Activated T-helper 1 cell treated with anti-CD3 and anti-CD28 coated beads, Interleukin-12 subunit alpha, Interleukin-12 subunit beta, Interleukin-2, Interleukin-4 antibody, amounts not matched to agents 30 ng/mL and 10 ng/mL and 1 ng/mL, durations not matched to agents 14 hours and 24 hours and 36 hours (primary cell): ENCODE measurements around the gene CBX4. TPM values are rescaled to one million over a fixed set of nuclear protein-coding genes. Genes with fewer than 3 reads are reported as not detected.
A peak's percentile ranks its signal among the peaks of the same experiment; 100 is the strongest.

ENCODE experiments used
- DNase-seq: peaks from one replicate; pipeline ENCODE4 v3.0.0; 2021; ENCODE audit warnings: low spot score
- H3K27ac Mint-ChIP-seq: one replicate; pipeline ENCODE4 v1.8.0; 2021; ENCODE audit warnings: mild to moderate bottlenecking, mixed read lengths
- H3K27me3 Mint-ChIP-seq: one replicate; pipeline ENCODE4 v1.8.0; 2022; ENCODE audit warnings: mild to moderate bottlenecking, moderate library complexity, mixed read lengths; ENCODE audit not compliant: insufficient read depth
- H3K36me3 Mint-ChIP-seq: one replicate; pipeline ENCODE4 v1.8.0; 2021; ENCODE audit warnings: low read depth, mixed read lengths
- H3K4me1 Mint-ChIP-seq: one replicate; pipeline ENCODE4 v1.8.0; 2021; ENCODE audit warnings: low read depth, mixed read lengths
- H3K4me3 Mint-ChIP-seq: one replicate; pipeline ENCODE4 v1.8.0; 2021; ENCODE audit warnings: mild to moderate bottlenecking, moderate library complexity, mixed read lengths
- H3K9me3 Mint-ChIP-seq: one replicate; pipeline ENCODE4 v1.8.0; 2021; ENCODE audit warnings: mixed read lengths
- intact Hi-C: fragments of 100-400 bp; cut with micrococcal nuclease; formaldehyde crosslinking; loops from one replicate; pipeline ENCODE4 v1.15.1; 2024
- total RNA-seq: library from RNA; stranded (reverse); gene quantifications from 2 replicates; pipeline ENCODE4 v1.2.3, GENCODE V29; 2022

Gene CBX4
- 22.4 and 23.8 TPM in 2 replicates for total RNA-seq

DNA sequence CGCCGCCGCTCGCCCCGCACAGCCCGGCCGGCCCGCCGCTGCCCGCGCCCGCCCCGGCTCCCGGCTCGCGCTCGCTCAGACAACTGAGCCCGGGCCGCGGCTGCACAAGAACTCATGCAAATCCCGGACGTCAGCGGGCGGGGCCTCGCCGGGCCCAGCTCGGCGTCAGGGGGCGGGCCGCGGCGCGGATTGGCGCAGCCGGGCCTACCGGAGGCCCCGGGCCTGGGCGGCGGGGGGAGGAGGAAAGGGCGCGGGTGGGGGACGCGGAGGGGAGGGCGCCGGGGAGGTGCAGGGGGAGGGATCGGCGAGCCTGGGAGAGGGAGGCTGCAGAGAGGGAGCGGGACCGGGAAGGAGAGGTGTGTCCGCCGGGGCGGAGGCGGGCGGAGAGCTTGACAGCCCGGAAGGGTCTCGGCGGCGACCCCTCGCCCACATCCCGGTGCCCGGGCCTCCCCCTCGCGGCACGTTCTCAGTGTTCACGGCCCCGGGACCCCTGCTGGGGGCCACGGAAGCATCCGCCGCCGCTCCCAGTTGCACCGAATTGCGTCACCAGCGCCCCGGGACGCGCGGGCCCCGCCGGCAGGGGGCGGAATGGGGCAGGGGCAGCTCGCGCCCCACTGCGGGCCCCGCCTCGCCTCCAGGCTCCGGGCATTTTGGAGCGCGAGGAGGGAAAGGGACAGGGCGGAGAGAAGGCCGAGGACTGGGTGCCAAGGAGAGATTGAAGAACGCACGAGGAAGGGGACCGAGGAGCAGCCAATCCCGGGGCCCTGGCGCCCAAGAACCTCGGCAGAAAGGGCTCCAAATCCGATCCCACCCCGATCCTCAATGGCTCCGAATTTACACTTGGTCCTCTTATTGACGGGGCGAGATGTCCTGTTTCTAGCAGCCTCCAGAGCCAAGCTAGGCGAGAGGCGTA is at the start of gene CBX4:
TSS of gene CBX4 (minus strand) at position 85 of the 913 bp plus-strand sequence. CDS start 189 bp downstream, outside the sequence.
- DNase-seq: peak; percentile 84
- intact Hi-C loops: loop anchor here (1.0 to 10.0 kb wide), 6 partner anchors 35 to 1555 kb away; partner anchors contain the start of genes BAHCC1 and CBX8
- peak within 1 kb of the TSS; percentile 94 for H3K4me3 Mint-ChIP-seq
- no peaks in the 10 kb centered on the region for H3K9me3 Mint-ChIP-seq
- peaks cover 19% of the 10 kb centered on the region for H3K4me1 Mint-ChIP-seq
- peak within 1 kb of the TSS; percentile 94 for H3K27ac Mint-ChIP-seq
- peaks cover 27% of the 10 kb centered on the region for H3K27me3 Mint-ChIP-seq
- H3K36me3 Mint-ChIP-seq: peaks cover 15% of the 10 kb centered on the region

DNA sequence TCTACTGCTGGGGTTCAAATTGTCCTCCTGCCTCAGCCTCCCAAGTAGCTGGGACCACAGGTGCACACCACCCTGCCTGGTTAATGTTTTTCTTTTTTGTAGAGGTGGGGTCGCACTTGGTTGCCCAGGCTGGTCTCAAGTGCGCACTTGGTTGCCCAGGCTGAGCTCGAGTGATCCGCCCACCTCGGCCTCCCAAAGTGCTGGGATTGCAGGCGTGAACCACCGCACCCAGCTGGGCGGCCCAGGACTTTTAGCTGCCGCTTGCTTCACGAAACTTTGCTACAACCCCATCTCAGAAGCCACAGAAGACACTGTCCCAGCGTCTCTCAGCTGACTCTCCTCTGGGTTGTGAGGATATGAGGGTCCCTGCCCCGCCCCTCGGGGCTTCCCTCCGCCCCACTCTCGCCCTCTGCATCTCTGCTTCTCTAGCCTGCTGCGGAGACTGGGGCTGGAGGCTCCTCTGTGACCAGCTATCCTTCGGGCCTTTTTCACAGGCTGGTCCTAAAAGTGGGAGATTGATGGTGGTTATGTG is 48.8 kb upstream of the CBX4 start:
- H3K27me3 Mint-ChIP-seq: peaks cover 24% of the 10 kb centered on the region
- intact Hi-C loops: no loop called here
- no peaks in the 10 kb centered on the region for H3K9me3 Mint-ChIP-seq
- H3K4me3 Mint-ChIP-seq: no peak overlapping the region
- DNase-seq: no peak
- no peak overlapping the region for H3K27ac Mint-ChIP-seq
- no peaks in the 10 kb centered on the region for H3K36me3 Mint-ChIP-seq
- H3K4me1 Mint-ChIP-seq: no peaks in the 10 kb centered on the region

DNA sequence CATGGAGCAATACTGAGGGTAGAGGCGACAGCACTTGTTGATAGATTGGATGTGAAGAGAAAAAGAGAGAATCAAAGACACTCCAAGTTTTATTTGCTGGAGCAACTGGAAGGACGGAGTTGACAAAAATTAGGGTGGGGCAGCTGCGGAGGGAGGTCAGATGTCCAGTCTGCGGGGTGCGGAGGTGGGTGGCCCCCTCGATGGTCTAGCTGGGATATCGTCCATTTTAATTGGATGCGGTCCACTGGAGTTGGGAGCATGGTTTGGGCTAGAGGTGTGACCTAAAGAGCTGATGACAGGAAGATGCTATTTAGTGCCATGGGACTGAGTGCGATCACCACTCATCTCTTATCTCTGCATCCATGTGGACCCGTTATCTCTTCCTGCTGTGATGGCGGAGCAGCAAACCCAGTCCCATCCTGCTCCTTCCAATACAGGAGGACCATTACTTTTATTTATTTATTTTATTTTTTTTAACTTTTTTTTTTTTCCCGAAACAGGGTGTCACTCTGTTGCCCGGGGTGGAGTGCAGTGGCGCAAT is 48.3 kb upstream of the CBX4 start:
- no peak overlapping the region for H3K27ac Mint-ChIP-seq
- no peaks in the 10 kb centered on the region for H3K4me1 Mint-ChIP-seq
- no peaks in the 10 kb centered on the region for H3K9me3 Mint-ChIP-seq
- no peaks in the 10 kb centered on the region for H3K36me3 Mint-ChIP-seq
- DNase-seq: no peak
- no peak overlapping the region for H3K4me3 Mint-ChIP-seq
- H3K27me3 Mint-ChIP-seq: peaks cover 26% of the 10 kb centered on the region
- intact Hi-C loops: no loop called here

DNA sequence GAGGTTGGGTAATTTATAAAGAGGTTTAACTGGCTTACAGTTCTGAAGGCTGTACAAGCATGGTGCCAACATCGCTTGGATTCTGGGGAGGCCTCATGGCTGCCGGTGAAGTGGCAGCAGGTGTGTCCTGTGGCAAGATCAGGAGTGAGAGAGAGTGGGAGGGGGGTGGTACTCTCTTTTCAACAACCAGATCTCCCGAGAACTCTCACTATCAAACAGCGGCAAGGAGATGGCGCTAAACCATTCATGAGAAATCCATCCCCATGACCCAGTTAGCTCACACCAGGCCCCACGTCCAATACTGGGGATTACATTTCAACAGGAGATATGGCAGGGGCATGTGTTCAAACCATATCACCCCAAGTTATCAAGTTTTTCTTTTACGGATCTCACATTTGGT is 44.0 kb upstream of the CBX4 start:
- intact Hi-C loops: no loop called here
- Mint-ChIP-seq H3K27ac (no peak overlapping the region), H3K4me3 (no peak overlapping the region), H3K4me1 (no peaks in the 10 kb centered on the region), H3K36me3 (no peaks in the 10 kb centered on the region), H3K9me3 (no peaks in the 10 kb centered on the region), H3K27me3 (peaks cover 28% of the 10 kb centered on the region)
- no peak for DNase-seq

DNA sequence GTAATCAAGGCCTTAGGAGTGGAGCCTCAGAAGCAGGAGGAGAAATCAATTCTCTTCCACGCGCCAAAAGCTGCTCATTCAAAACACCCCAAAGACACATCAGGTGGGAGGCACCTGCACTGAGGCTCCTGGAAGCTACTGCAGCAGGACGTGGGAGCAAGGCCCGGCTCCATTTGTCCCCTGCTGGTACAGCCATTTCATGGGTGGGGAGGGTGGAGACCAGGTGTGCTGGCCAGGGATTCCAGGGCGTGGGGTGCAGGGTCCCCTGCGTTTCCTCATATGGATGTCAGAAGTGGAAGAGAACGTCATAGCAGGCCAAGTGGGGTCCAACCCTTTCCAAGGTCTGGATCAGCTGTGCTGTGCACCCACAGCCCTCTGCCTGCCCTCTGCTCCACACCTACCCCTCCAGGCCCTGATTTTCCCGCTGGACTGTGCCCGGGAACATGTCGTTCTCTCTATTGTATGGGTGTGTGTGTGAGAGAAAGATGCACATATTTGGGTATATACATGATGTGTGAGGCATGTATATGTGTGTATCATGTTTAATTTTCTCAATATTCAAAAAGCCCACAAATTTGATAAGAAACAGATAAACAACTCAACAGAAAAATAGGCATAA is 39.2 kb upstream of the CBX4 start:
- no peaks in the 10 kb centered on the region for H3K36me3 Mint-ChIP-seq
- no peak for DNase-seq
- H3K27me3 Mint-ChIP-seq: peaks cover 15% of the 10 kb centered on the region
- H3K9me3 Mint-ChIP-seq: no peaks in the 10 kb centered on the region
- H3K27ac Mint-ChIP-seq: no peak overlapping the region
- intact Hi-C loops: no loop called here
- no peak overlapping the region for H3K4me3 Mint-ChIP-seq
- H3K4me1 Mint-ChIP-seq: peaks cover 6% of the 10 kb centered on the region

DNA sequence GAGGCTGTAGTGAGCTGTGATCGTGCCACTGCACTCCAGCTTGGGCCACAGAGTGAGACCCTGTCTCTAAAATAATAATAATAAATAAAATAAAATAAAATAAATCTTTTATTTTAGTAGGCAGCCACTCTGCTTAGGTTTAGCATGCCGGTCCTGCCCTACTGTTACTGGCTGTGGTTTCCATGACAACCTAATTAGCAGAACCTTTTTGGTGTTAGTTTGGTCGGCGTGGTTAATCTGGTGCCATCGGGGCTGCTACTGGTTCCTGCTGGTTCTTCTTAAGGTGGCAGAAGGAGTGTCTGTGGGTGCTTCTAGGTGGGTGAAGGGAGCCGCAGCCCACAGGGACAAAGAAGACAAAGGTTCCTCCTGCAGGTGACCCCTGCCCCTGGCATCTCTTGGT is 37.8 kb upstream of the CBX4 start:
- intact Hi-C loops: no loop called here
- no peak overlapping the region for H3K27ac Mint-ChIP-seq
- no peak for DNase-seq
- H3K4me3 Mint-ChIP-seq: no peak overlapping the region
- H3K27me3 Mint-ChIP-seq: peaks cover 9% of the 10 kb centered on the region
- H3K4me1 Mint-ChIP-seq: peaks cover 6% of the 10 kb centered on the region
- H3K9me3 Mint-ChIP-seq: no peaks in the 10 kb centered on the region
- no peaks in the 10 kb centered on the region for H3K36me3 Mint-ChIP-seq

DNA sequence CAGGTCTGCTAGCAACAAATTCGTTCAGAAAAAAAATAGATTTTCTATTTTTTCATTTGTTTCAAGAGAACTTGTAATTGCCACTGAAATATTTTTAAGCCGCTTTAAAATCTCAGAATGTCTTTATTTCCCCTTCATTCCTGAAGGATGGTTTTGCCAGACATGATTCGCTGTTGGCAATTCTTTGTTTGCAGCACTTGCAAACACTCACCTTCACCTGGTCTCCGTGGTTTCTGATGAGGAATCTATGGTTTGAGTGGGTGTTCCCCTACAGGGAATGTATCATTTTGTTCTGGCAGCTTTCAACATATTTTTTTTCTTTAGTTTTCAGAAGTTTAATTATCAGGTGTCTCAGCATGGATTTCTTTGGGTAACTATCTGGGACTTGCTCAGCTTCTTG is 36.3 kb upstream of the CBX4 start:
- Mint-ChIP-seq H3K4me1 (peaks cover 6% of the 10 kb centered on the region), H3K4me3 (no peak overlapping the region), H3K9me3 (no peaks in the 10 kb centered on the region), H3K36me3 (no peaks in the 10 kb centered on the region), H3K27ac (no peak overlapping the region), H3K27me3 (peaks cover 4% of the 10 kb centered on the region)
- intact Hi-C loops: no loop called here
- no peak for DNase-seq

DNA sequence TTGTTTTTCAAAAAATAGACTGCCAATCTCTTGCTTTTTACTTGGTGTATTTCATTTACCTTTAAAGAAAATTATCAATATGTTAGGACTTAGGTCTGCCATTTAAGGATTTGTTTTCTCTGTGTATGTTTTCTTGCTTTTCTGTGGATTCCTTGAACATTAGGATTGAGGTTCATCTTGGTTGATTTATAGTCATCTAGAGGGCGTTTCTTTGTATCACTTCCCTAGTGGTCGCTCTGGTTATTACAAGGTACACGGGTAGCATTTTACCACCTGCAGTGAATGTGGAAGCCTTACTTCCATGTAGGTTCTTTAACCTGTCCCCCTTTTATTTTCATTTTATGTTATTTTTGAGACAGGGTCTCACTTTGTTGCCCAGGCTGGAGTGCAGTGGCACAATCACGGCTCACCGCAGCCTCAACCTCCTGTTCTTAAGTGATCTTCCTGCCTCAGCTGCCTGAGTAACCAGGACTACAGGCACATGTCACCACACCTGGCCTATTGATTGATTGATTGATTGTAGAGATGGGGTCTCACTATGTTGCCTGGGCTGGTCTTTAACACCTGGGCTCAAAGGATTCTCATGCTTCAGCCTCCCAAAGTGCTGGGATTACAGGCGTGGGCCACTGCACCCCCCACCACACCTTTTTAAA is 35.2 kb upstream of the CBX4 start:
- H3K27me3 Mint-ChIP-seq: peaks cover 3% of the 10 kb centered on the region
- no peak overlapping the region for H3K4me3 Mint-ChIP-seq
- H3K4me1 Mint-ChIP-seq: peaks cover 6% of the 10 kb centered on the region
- no peaks in the 10 kb centered on the region for H3K9me3 Mint-ChIP-seq
- no peak overlapping the region for H3K27ac Mint-ChIP-seq
- DNase-seq: no peak
- H3K36me3 Mint-ChIP-seq: no peaks in the 10 kb centered on the region
- intact Hi-C loops: no loop called here

DNA sequence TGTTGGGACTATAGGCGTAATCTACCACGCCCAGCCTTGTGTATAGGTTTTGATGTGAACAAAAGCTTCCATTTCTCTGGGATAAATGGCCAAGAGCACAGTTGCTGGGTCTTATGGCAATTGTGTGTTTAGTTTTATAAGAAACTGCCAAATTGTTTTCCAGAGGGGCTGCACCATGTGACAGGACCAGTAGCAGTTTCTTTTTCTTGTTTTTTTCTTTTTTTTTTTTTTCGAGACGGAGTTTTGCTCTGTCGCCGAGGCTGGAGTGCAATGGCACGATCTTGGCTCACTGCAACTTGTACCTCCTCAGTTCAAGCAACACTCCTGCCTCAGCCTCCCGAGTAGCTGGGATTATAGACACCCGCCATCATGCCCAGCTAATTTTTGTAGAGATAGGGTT is 34.3 kb upstream of the CBX4 start:
- intact Hi-C loops: no loop called here
- H3K27ac Mint-ChIP-seq: no peak overlapping the region
- no peak for DNase-seq
- H3K36me3 Mint-ChIP-seq: no peaks in the 10 kb centered on the region
- H3K9me3 Mint-ChIP-seq: no peaks in the 10 kb centered on the region
- H3K4me3 Mint-ChIP-seq: no peak overlapping the region
- H3K4me1 Mint-ChIP-seq: peaks cover 6% of the 10 kb centered on the region
- H3K27me3 Mint-ChIP-seq: peaks cover 3% of the 10 kb centered on the region

DNA sequence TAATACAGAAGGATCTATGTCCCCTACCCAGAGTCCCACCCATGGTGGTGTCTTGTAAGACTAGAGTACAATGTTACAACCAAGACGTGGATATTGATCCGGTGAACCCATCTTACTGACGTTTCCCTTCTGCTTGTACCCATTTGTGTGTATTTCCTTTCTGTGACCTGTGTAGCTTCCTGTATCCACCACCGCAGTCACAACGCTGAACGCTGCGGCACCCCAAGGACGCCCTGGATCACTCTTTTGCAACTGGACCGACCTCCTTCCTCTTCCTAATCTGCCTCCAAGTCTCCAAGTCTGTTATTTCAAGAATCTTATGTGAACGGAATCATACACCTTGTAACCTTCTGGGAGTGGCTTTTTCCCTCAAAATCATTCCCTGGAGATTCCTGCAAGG is 33.5 kb upstream of the CBX4 start:
- peak overlapping the region; percentile 3 for H3K4me3 Mint-ChIP-seq
- H3K4me1 Mint-ChIP-seq: peaks cover 6% of the 10 kb centered on the region
- DNase-seq: no peak
- no peaks in the 10 kb centered on the region for H3K36me3 Mint-ChIP-seq
- no peak overlapping the region for H3K27ac Mint-ChIP-seq
- peaks cover 3% of the 10 kb centered on the region for H3K27me3 Mint-ChIP-seq
- intact Hi-C loops: no loop called here
- H3K9me3 Mint-ChIP-seq: no peaks in the 10 kb centered on the region

DNA sequence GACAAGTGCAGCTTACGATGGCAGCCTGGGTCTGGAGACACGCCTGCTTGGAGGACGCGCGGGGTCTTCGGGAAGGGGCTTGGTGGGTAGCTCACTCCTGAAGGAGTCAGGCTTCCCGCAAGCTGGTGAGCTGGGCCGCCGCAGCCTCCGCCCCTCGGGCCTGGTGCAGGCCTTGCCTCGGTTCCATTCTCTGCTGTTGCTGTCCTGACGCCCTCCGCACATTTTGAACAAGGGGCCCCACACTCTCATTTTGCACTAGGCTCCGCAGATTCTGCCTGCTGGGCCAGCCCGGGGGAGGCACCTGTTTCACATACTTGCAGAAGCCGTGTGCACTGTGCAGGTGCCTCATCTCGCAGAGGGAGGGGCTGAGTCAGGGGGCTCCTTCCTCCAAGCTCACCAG is 31.9 kb upstream of the CBX4 start:
- no peak overlapping the region for H3K4me3 Mint-ChIP-seq
- H3K36me3 Mint-ChIP-seq: no peaks in the 10 kb centered on the region
- peaks cover 16% of the 10 kb centered on the region for H3K4me1 Mint-ChIP-seq
- H3K27ac Mint-ChIP-seq: no peak overlapping the region
- DNase-seq: no peak
- H3K27me3 Mint-ChIP-seq: no peaks in the 10 kb centered on the region
- intact Hi-C loops: no loop called here
- no peaks in the 10 kb centered on the region for H3K9me3 Mint-ChIP-seq

DNA sequence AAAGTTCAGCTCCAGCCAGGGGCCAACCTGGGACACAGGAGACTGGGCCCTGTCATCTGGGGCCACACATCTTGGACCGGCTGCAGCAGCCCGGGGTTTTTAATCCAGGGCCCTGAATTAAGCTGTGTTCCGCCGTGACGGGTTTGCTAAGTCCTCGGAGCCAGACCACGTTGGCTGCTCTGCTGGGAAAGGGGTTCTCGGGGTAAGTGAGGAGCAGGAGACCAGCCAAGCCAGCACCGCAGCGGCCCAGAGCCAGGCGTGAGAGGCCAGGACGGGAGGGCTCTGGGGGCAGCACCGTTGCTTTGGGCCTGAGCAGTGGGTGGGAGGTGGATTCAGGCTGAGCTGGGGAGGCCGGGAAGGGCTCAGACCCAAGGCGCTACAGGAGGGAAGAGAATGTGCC is 31.3 kb upstream of the CBX4 start:
- Mint-ChIP-seq H3K27ac (no peak overlapping the region), H3K27me3 (no peaks in the 10 kb centered on the region), H3K36me3 (no peaks in the 10 kb centered on the region), H3K4me3 (no peak overlapping the region), H3K9me3 (no peaks in the 10 kb centered on the region), H3K4me1 (peaks cover 18% of the 10 kb centered on the region)
- no peak for DNase-seq
- intact Hi-C loops: no loop called here
